Globus pallidus (tissue), 1 donor: Measurements from ENCODE around the gene TMEM245.
"Not testable (repeated sequence)": the region's sequence is repeated elsewhere in the genome, so short reads cannot be mapped to it uniquely, and the experiment has no call there.

Experiments used
- DNase-seq: peaks from one replicate; pipeline ENCODE4 v3.0.0-alpha.2; 2015; ENCODE audit warnings: low spot score

Gene TMEM245

GRCh38 chr9:108991479-108991878, 128.3 kb downstream of the TMEM245 start:
- DNase-seq, result no peak

- DNase-seq, result no peak
Measured at GRCh38 chr9:108983885-108984284, 135.9 kb downstream of the TMEM245 start.

GRCh38 chr9:108980893-108981292, 138.9 kb downstream of the TMEM245 start:
- no peak for DNase-seq

- DNase-seq, result no peak
Measured at GRCh38 chr9:108978205-108978604, 141.5 kb downstream of the TMEM245 start.

- no peak for DNase-seq
Measured at GRCh38 chr9:108973895-108974294, 145.9 kb downstream of the TMEM245 start.

GRCh38 chr9:108972626-108973209, 147.0 kb downstream of the TMEM245 start:
- DNase-seq, result no peak

GRCh38 chr9:108972186-108972585, 147.6 kb downstream of the TMEM245 start:
- no peak for DNase-seq

GRCh38 chr9:108971392-108971791, 148.4 kb downstream of the TMEM245 start:
- DNase-seq, result not testable (repeated sequence)

GRCh38 chr9:108967916-108968315, 151.8 kb downstream of the TMEM245 start:
- no peak for DNase-seq
